ENCODE data around the gene CCDC88C. TPM values are rescaled to one million over a fixed set of nuclear protein-coding genes. Genes with fewer than 3 reads are reported as not detected.

The CCDC88C gene
- polyA plus RNA-seq, 1 donor (not counting 4 experiments of a cell fraction or from before 2014, with no cell fraction given) = 2.4 TPM

GRCh38 chr14:91300283-91300895, 117.2 kb downstream of the CCDC88C start:
- Histone ChIP-seq H3K9ac (ENCODE audit: control insufficient read depth, extremely low read depth, insufficient read depth, low read length) (no peak overlapping the region), H3K4me1 (ENCODE audit: control insufficient read depth, extremely low read depth, insufficient read depth, low read length) (no peaks in the 10 kb centered on the region), H2AFZ (ENCODE audit: control insufficient read depth, low read length) (no peak overlapping the region), H3K27me3 (ENCODE audit: control insufficient read depth, extremely low read depth, insufficient read depth, low read length) (no peaks in the 10 kb centered on the region), H3K9me1 (ENCODE audit: control insufficient read depth, extremely low read depth, insufficient read depth, low read length) (no peaks in the 10 kb centered on the region), H4K20me1 (ENCODE audit: control insufficient read depth, extremely low read depth, insufficient read depth, low read length) (no peaks in the 10 kb centered on the region), H3K79me2 (ENCODE audit: control insufficient read depth, insufficient read depth, low read length) (no peaks in the 10 kb centered on the region), H3K9me3 (ENCODE audit: control insufficient read depth, low read depth, low read length) (no peaks in the 10 kb centered on the region), H3K36me3 (ENCODE audit: control insufficient read depth in 2 of 2, extremely low read depth in 1 of 2, insufficient read depth in 2 of 2, low read length in 2 of 2) (peaks cover 0 to 3% of the 10 kb centered on the region in 2 experiments), H3K27ac (ENCODE audit: control insufficient read depth, insufficient read depth, low read length) (no peak overlapping the region), H3K4me3 (ENCODE audit: control insufficient read depth in 2 of 3, extremely low read depth in 1 of 3, insufficient read depth in 2 of 3, low read depth in 1 of 3, low read length in 3 of 3) (no peak overlapping the region), H3K4me2 (ENCODE audit: control insufficient read depth, extremely low read depth, insufficient read depth, low read depth, low read length) (no peak overlapping the region)
- dilution Hi-C loops (cut with MboI; ENCODE audit: extremely low pct_ligation_motif_present, low sequenced_read_pairs) = no loop called here
- FAIRE-seq (no peak), DNase-seq (ENCODE audit: low read depth, low spot score) (no peak)
- TF ChIP-seq EZH2 (IDR thresholded peaks at IDR 0.05; ENCODE audit: low read length) = no peak
- no peak for TF ChIP-seq CTCF (optimal IDR thresholded peaks at IDR 0.05 in 1 of 3, IDR thresholded peaks at IDR 0.05 in 1 of 3, conservative IDR thresholded peaks at IDR 0.05 in 1 of 3; ENCODE audit: extremely low read depth in 1 of 3, insufficient read depth in 2 of 3, low read length in 3 of 3)

GRCh38 chr14:91299121-91300115, 118.2 kb downstream of the CCDC88C start:
- dilution Hi-C loops (cut with MboI; ENCODE audit: extremely low pct_ligation_motif_present, low sequenced_read_pairs) = loop anchor here (25.0 kb wide), 2 partner anchors 137 to 387 kb away; no protein-coding TSS in a partner anchor
- Histone ChIP-seq H3K9me3 (ENCODE audit: control insufficient read depth, low read depth, low read length) (no peaks in the 10 kb centered on the region), H3K79me2 (ENCODE audit: control insufficient read depth, insufficient read depth, low read length) (no peaks in the 10 kb centered on the region), H3K4me3 (ENCODE audit: control insufficient read depth in 2 of 3, extremely low read depth in 1 of 3, insufficient read depth in 2 of 3, low read depth in 1 of 3, low read length in 3 of 3) (no peak overlapping the region), H3K27ac (ENCODE audit: control insufficient read depth, insufficient read depth, low read length) (no peak overlapping the region), H3K36me3 (ENCODE audit: control insufficient read depth in 2 of 2, extremely low read depth in 1 of 2, insufficient read depth in 2 of 2, low read length in 2 of 2) (peaks cover 0 to 3% of the 10 kb centered on the region in 2 experiments), H3K9ac (ENCODE audit: control insufficient read depth, extremely low read depth, insufficient read depth, low read length) (no peak overlapping the region), H3K9me1 (ENCODE audit: control insufficient read depth, extremely low read depth, insufficient read depth, low read length) (no peaks in the 10 kb centered on the region), H3K4me1 (ENCODE audit: control insufficient read depth, extremely low read depth, insufficient read depth, low read length) (no peaks in the 10 kb centered on the region), H3K4me2 (ENCODE audit: control insufficient read depth, extremely low read depth, insufficient read depth, low read depth, low read length) (no peak overlapping the region), H4K20me1 (ENCODE audit: control insufficient read depth, extremely low read depth, insufficient read depth, low read length) (no peaks in the 10 kb centered on the region), H2AFZ (ENCODE audit: control insufficient read depth, low read length) (no peak overlapping the region), H3K27me3 (ENCODE audit: control insufficient read depth, extremely low read depth, insufficient read depth, low read length) (no peaks in the 10 kb centered on the region)
- no peak for DNase-seq (ENCODE audit: low read depth, low spot score)
- no peak for TF ChIP-seq EZH2 (IDR thresholded peaks at IDR 0.05; ENCODE audit: low read length)
- no peak for TF ChIP-seq CTCF (optimal IDR thresholded peaks at IDR 0.05 in 1 of 3, IDR thresholded peaks at IDR 0.05 in 1 of 3, conservative IDR thresholded peaks at IDR 0.05 in 1 of 3; ENCODE audit: extremely low read depth in 1 of 3, insufficient read depth in 2 of 3, low read length in 3 of 3)
- FAIRE-seq = no peak

Measured in keratinocyte (primary cell).